LNCAP (cell line): ENCODE results near the gene ICA1.

Source experiments
- CTCF ChIP-seq: fragments of 450-650 bp; IDR thresholded peaks from 2 replicates; pipeline ENCODE4 v1.5.1; 2017; ENCODE audit warnings: mild to moderate bottlenecking

ICA1 gene

GRCh38 chr7:8291397-8292141 lies 29.6 kb upstream of the ICA1 start:
- TF ChIP-seq CTCF: no peak

GRCh38 chr7:8290645-8291308 lies 28.8 kb upstream of the ICA1 start:
- TF ChIP-seq CTCF: no peak

- no peak for TF ChIP-seq CTCF
Measured at GRCh38 chr7:8286118-8286517, 24.2 kb upstream of the ICA1 start.

- no peak for TF ChIP-seq CTCF
Measured at GRCh38 chr7:8285155-8285554, 23.2 kb upstream of the ICA1 start.

- TF ChIP-seq CTCF: no peak
Measured at GRCh38 chr7:8284606-8285005, 22.6 kb upstream of the ICA1 start.

- TF ChIP-seq CTCF: no peak
Measured at GRCh38 chr7:8283968-8284367, 22.0 kb upstream of the ICA1 start.

GRCh38 chr7:8282871-8283270 lies 20.9 kb upstream of the ICA1 start:
- no peak for TF ChIP-seq CTCF
